ENCODE data around the gene SYNE3. TPM values are rescaled to one million over a fixed set of nuclear protein-coding genes. Genes with fewer than 3 reads are reported as not detected.

Gene SYNE3
- total and polyA plus RNA-seq, 7 donors, result 0.45 to 4.7 (median 3.4) TPM

- TF ChIP-seq CTCF (IDR thresholded peaks at IDR 0.05), result no peak
- Histone ChIP-seq H3K4me3 (no peak overlapping the region), H3K4me1 (peaks cover under 1% of the 10 kb centered on the region), H3K27ac (no peak overlapping the region), H3K36me3 (ENCODE audit: insufficient read depth in 1 of 2, low read depth in 1 of 2) (peaks cover 0 to 12% of the 10 kb centered on the region in 2 donors), H3K27me3 (ENCODE audit: insufficient read depth in 3 of 3, low read length in 2 of 3) (no peaks in the 10 kb centered on the region), H3K9me3 (no peaks in the 10 kb centered on the region)
- 68 to 75% (median 72%) methylated on average over 17 of the region's 17 CpGs for WGBS, 3 donors
- intact Hi-C loops (cut with DNase I), result no loop called here
- no peak for ATAC-seq
- DNase-seq, result peak in 1 of 2 donors; percentile 41
Observed at GRCh38 chr14:95477411-95478269, 38.8 kb downstream of the SYNE3 start.

GRCh38 chr14:95476747-95477146, 39.7 kb downstream of the SYNE3 start:
- no peak for ATAC-seq
- intact Hi-C loops (cut with DNase I), result no loop called here
- no peak for TF ChIP-seq CTCF (IDR thresholded peaks at IDR 0.05)
- Histone ChIP-seq H3K27me3 (ENCODE audit: insufficient read depth in 3 of 3, low read length in 2 of 3) (no peaks in the 10 kb centered on the region), H3K36me3 (ENCODE audit: insufficient read depth in 1 of 2, low read depth in 1 of 2) (peaks cover 0 to 12% of the 10 kb centered on the region in 2 donors), H3K4me1 (peaks cover 7% of the 10 kb centered on the region), H3K4me3 (no peak overlapping the region), H3K9me3 (no peaks in the 10 kb centered on the region), H3K27ac (no peak overlapping the region)
- 96 to 100% (median 98%) methylated on average over 1 of the region's 1 CpG for WGBS, 3 donors
- no peak for DNase-seq

- no peak for ATAC-seq
- TF ChIP-seq CTCF (IDR thresholded peaks at IDR 0.05), result no peak
- intact Hi-C loops (cut with DNase I), result no loop called here
- no peak overlapping the region for H3K27ac ChIP-seq
- no peaks in the 10 kb centered on the region for H3K27me3 ChIP-seq (ENCODE audit: insufficient read depth in 3 of 3, low read length in 2 of 3)
- peaks cover 0 to 12% of the 10 kb centered on the region in 2 donors for H3K36me3 ChIP-seq (ENCODE audit: insufficient read depth in 1 of 2, low read depth in 1 of 2)
- WGBS, 3 donors, result 92 to 93% (median 92%) methylated on average over 19 of the region's 19 CpGs
- peaks cover 14% of the 10 kb centered on the region for H3K4me1 ChIP-seq
- H3K4me3 ChIP-seq, result no peak overlapping the region
- DNase-seq, result peak in 1 of 2 donors; percentile 52
- no peaks in the 10 kb centered on the region for H3K9me3 ChIP-seq
Observed at GRCh38 chr14:95475540-95476240, 40.8 kb downstream of the SYNE3 start.

- ATAC-seq, result no peak
- Histone ChIP-seq H3K36me3 (ENCODE audit: insufficient read depth in 1 of 2, low read depth in 1 of 2) (peaks cover 0 to 12% of the 10 kb centered on the region in 2 donors), H3K27me3 (ENCODE audit: insufficient read depth in 3 of 3, low read length in 2 of 3) (no peaks in the 10 kb centered on the region), H3K27ac (no peak overlapping the region), H3K9me3 (no peaks in the 10 kb centered on the region), H3K4me3 (no peak overlapping the region), H3K4me1 (peaks cover 14% of the 10 kb centered on the region)
- TF ChIP-seq CTCF (IDR thresholded peaks at IDR 0.05), result no peak
- intact Hi-C loops (cut with DNase I), result no loop called here
- WGBS, 3 donors, result 95 to 100% (median 98%) methylated on average over 5 to 6 of the region's 6 CpGs
- DNase-seq, result peak in 1 of 2 donors; percentile 39
Observed at GRCh38 chr14:95474941-95475340, 41.5 kb downstream of the SYNE3 start.
